GM12878 (cell line): ENCODE results near the gene DDX5. TPM values are rescaled to one million over a fixed set of nuclear protein-coding genes. Genes with fewer than 3 reads are reported as not detected.
A peak's percentile ranks its signal among the peaks of the same experiment; 100 is the strongest.
"Not testable (repeated sequence)": the region's sequence is repeated elsewhere in the genome, so short reads cannot be mapped to it uniquely, and the experiment has no call there.

Experiments used
- ATAC-seq: fragments of 200-7000 bp; cut with Tn5 transposase; 3 replicates; pipeline ENCODE4 v1.9.1; 2020; ENCODE audit warnings: mild to moderate bottlenecking, moderate library complexity
- BruUV-seq: library from RNA; stranded (reverse); fragments of 400-500 nt; replicated peaks from 2 replicates; lab custom pipeline; 2021; lab: Mats Ljungman, UMichigan
- CTCF ChIA-PET: fragments of 300-600 bp; sonication (Branson Sonifier 250); formaldehyde crosslinking; extraction: SDS; loops from one replicate; lab custom pipeline; 2021; ENCODE audit warnings: inconsistent platforms; lab: Yijun Ruan, JAX
- POLR2A ChIA-PET: fragments of 350-600 bp; formaldehyde crosslinking; extraction: SDS; loops from one replicate; lab custom pipeline; 2021; ENCODE audit warnings: inconsistent platforms; lab: Charles Lee
- RAD21 ChIA-PET: fragments of 300-600 bp; sonication (Branson Sonifier 250); formaldehyde crosslinking; loops from one replicate; lab custom pipeline; 2023; ENCODE audit warnings: antibody characterized with exemption; ENCODE audit not compliant: unreplicated experiment; lab: Charles Lee
- SMC1A ChIA-PET: fragments of 300-600 bp; sonication (Branson Sonifier 250); formaldehyde crosslinking; loops from one replicate; lab custom pipeline; 2023; ENCODE audit not compliant: unreplicated experiment, uncharacterized antibody; lab: Charles Lee
- DNase-seq: peaks from one replicate; pipeline ENCODE4 v3.0.0-alpha.2; 2011; ENCODE audit warnings: low read depth, low spot score
- FAIRE-seq: peaks from 3 replicates; lab custom pipeline; 2011; peaks lifted over from hg19 to GRCh38; lab: Jason Lieb, UNC
- H2AFZ ChIP-seq: 2 replicates; pipeline ENCODE4 v1.6.0; 2011; ENCODE audit warnings: low read depth, low read length, control low read depth; ENCODE audit not compliant: control insufficient read depth
- H3K27ac ChIP-seq: 2 replicates; pipeline ENCODE4 v1.5.1; 2011; ENCODE audit warnings: control low read depth; ENCODE audit not compliant: control insufficient read depth, insufficient read depth
- H3K27me3 ChIP-seq, 2 experiments: replicated peaks in 1 of 2; 2 replicates each; pipeline versions ENCODE4 v1.6.0 to v1.6.1; 2011; ENCODE audit warnings: low read length in 1 of 2; ENCODE audit not compliant: control insufficient read depth in 2 of 2, insufficient read depth in 2 of 2
- H3K36me3 ChIP-seq, 2 experiments: 2 replicates each; pipeline ENCODE4 v1.5.1; 2011; ENCODE audit warnings: low read length in 1 of 2; ENCODE audit not compliant: control insufficient read depth in 2 of 2, insufficient read depth in 2 of 2
- H3K4me1 ChIP-seq: 2 replicates; pipeline ENCODE4 v1.6.1; 2011; ENCODE audit warnings: mild to moderate bottlenecking, low read length, moderate library complexity, mixed read lengths; ENCODE audit not compliant: control insufficient read depth, insufficient read depth
- H3K4me2 ChIP-seq: 2 replicates; pipeline ENCODE4 v1.6.0; 2011; ENCODE audit warnings: control low read depth; ENCODE audit not compliant: control insufficient read depth, insufficient read depth
- H3K4me3 ChIP-seq: fragments of 200-600 bp; sonication (generic); 2 replicates; pipeline ENCODE4 v1.5.1; 2016
- H3K79me2 ChIP-seq: 2 replicates; pipeline ENCODE4 v1.6.0; 2011; ENCODE audit warnings: low read length; ENCODE audit not compliant: control insufficient read depth, insufficient read depth
- H3K9ac ChIP-seq: 2 replicates; pipeline ENCODE4 v1.8.0; 2011; ENCODE audit warnings: low read length, control low read depth, mixed read lengths; ENCODE audit not compliant: control insufficient read depth, insufficient read depth
- H3K9me3 ChIP-seq: replicated peaks from 3 replicates; pipeline ENCODE4 v1.5.1; 2011; ENCODE audit warnings: mild to moderate bottlenecking, low read length; ENCODE audit not compliant: control insufficient read depth, insufficient read depth
- H4K20me1 ChIP-seq: 2 replicates; pipeline ENCODE4 v1.6.0; 2011; ENCODE audit not compliant: control insufficient read depth, insufficient read depth
- IKZF2 ChIP-seq, 2 experiments: fragments of 450-650 bp; IDR thresholded peaks; 2 replicates each; pipeline ENCODE4 v1.6.1; 2017; ENCODE audit warnings: mild to moderate bottlenecking in 2 of 2, moderate library complexity in 2 of 2
- REST ChIP-seq: IDR thresholded peaks from 2 replicates; pipeline ENCODE4 v1.6.1; 2012; ENCODE audit warnings: mild to moderate bottlenecking, low read depth, low read length
- WGBS: methylation state at CpG from one replicate; pipeline ENCODE4 v1.1.6; 2016; ENCODE audit warnings: low lambda C conversion rate; ENCODE audit not compliant: insufficient replicate concordance, insufficient coverage; ENCODE audit errors: missing lambda C conversion rate; 5-methylcytosine and 5-hydroxymethylcytosine counted together
- in situ Hi-C: fragments of 300-500 bp; cut with MboI; formaldehyde crosslinking; loops from 9 replicates; pipeline ENCODE4 v1.14.3; 2018; ENCODE audit warnings: mixed read lengths
- intact Hi-C: fragments of 100-400 bp; cut with micrococcal nuclease; formaldehyde crosslinking; loops from one replicate; pipeline ENCODE4 v1.14.2; 2022; ENCODE audit not compliant: unreplicated experiment
- polyA plus RNA-seq, 11 experiments: library from polyadenylated mRNA; depleted of rRNA in 4 of 11; unstranded in 6 of 11; stranded (reverse) in 5 of 11; fragments of >200 nt; fragmentation: Nextera tagmentation in 4 of 11; fragmentation: Illumina TruSeq in 1 of 11; extraction: Ambion mirVana in 4 of 11; extraction: Trizol in 1 of 11; gene quantifications; 1 replicate in 1 of 11; 2 replicates in 10 of 11; pipeline versions ENCODE4 v1.2.1 to v1.2.3, GENCODE V29; 2011 to 2016; ENCODE audit warnings: inconsistent platforms in 2 of 11, missing spikeins in 2 of 11, low read depth in 1 of 11
- total RNA-seq, 4 experiments: library from RNA; depleted of rRNA in 3 of 4; stranded (reverse); fragments of >200 nt in 3 of 4; fragmentation: Illumina TruSeq in 1 of 4; extraction: Trizol in 1 of 4; gene quantifications; 2 replicates each; pipeline versions ENCODE4 v1.2.1 to v1.2.3, GENCODE V29; 2013 to 2021

The DDX5 gene
- total and polyA plus RNA-seq, 10 of the 15 experiments (the other 5 are each of a cell fraction or from before 2014, with no cell fraction given) = 257 to 1,423 (median 719) TPM

DNA sequence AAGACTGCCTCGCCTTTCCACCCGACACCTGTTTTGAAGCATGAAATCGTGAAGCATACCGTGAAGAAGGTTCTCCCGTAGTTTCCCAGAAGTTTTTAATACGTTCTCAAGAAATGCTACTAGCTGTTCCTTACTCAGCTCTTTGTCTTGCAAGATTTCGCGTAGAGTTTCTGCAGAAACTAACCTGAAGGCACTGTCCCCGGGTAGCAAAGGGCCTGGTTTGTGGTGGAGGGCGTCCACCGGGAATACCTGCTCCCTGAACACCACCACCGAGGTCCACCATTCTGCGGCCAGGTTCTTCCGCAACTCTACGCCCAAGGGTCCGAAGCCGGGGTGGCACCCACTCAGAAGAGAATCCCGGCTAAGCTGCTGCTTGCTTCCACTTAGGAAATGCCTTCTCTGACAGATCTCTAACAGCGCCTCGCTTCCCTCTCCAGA, 9.7 kb downstream of the DDX5 start:
- BruUV-seq = no TSS peak
- Histone ChIP-seq H3K36me3 (peaks cover 9 to 23% of the 10 kb centered on the region in 2 experiments), H2AFZ (peak overlapping the region; percentile 67), H3K4me2 (peak overlapping the region; percentile 94), H3K4me3 (peak overlapping the region; percentile 88), H4K20me1 (peaks cover 3% of the 10 kb centered on the region; the same call in 1 of the 2 replicates), H3K27ac (peak overlapping the region; percentile 85), H3K27me3 (no peaks in the 10 kb centered on the region), H3K4me1 (peaks cover 8% of the 10 kb centered on the region; the same call in 1 of the 2 replicates), H3K79me2 (peaks cover 43% of the 10 kb centered on the region), H3K9me3 (no peaks in the 10 kb centered on the region), H3K9ac (peak overlapping the region; percentile 67)
- under 1% methylated on average over 20 of the region's 20 CpGs for WGBS
- TF ChIP-seq REST = no peak
- 0 out of 4 replicates have a peak, but pooled peaks of 1 of the 2 experiments have one; percentile 10 for TF ChIP-seq IKZF2 (IDR thresholded peaks at IDR 0.05)
- in situ Hi-C loops (no loop called here), intact Hi-C loops (no loop called here)
- DNase-seq = no peak
- SMC1A ChIA-PET = interaction anchor here (0.8 to 6.6 kb wide), 9 partner anchors 9 to 470 kb away, joined by 3 to 70 read pairs (median 4); partner anchors contain the start of genes CEP95 and DDX5
- CTCF ChIA-PET = interaction anchor here (1.0 to 17.7 kb wide), 6 partner anchors 9 to 152 kb away, joined by 3 to 350 read pairs (median 16); partner anchors contain the start of genes CEP95 and DDX5
- RAD21 ChIA-PET = interaction anchor here (0.7 to 9.9 kb wide), 6 partner anchors 9 to 153 kb away, joined by 3 to 174 read pairs (median 8); partner anchors contain the start of genes CEP95 and DDX5
- no peak for ATAC-seq
- POLR2A ChIA-PET = interaction anchor here (0.5 to 2.4 kb wide), 6 partner anchors 9 to 574 kb away, joined by 3 to 64 read pairs (median 6); partner anchors contain the start of genes CEP95 and DDX5
- peak; percentile 7 for FAIRE-seq

DNA sequence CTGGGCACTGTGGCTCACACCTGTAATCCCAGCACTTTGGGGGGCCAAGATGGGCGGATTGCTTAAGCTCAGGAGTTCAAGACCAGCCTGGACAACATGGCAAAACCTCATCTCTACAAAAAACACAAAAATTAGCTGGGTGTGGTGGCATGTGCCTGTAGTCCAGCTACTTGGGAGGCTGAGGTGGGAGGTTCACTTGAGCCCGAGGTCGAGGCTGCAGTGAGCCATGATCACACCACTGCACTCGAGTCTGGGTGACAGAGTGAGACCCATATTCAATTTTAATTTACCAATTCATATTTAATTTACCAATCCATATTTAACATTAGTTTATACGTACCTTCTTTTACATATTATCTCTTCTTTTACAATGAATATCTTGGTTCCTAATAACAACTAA, 10.8 kb downstream of the DDX5 start:
- WGBS = 21% methylated on average over 5 of the region's 5 CpGs
- ATAC-seq, H3K4me1 ChIP-seq, FAIRE-seq, in situ Hi-C loops, DNase-seq, intact Hi-C loops, BruUV-seq, H3K27ac ChIP-seq, H4K20me1 ChIP-seq, H2AFZ ChIP-seq, H3K9me3 ChIP-seq, H3K27me3 ChIP-seq: not testable (repeated sequence)
- Histone ChIP-seq H3K36me3 (peaks cover 3 to 16% of the 10 kb centered on the region in 2 experiments), H3K79me2 (peaks cover 37% of the 10 kb centered on the region), H3K4me3 (peak overlapping the region; percentile 88), H3K4me2 (peak overlapping the region; percentile 94), H3K9ac (peak overlapping the region; percentile 18)
- RAD21 ChIA-PET = interaction anchor here (0.8 to 9.9 kb wide), 3 partner anchors 10 to 75 kb away, joined by 3 to 174 read pairs (median 4); partner anchors contain the start of gene DDX5
- SMC1A ChIA-PET = interaction anchor here (0.6 to 6.6 kb wide), 4 partner anchors 10 to 75 kb away, joined by 3 to 70 read pairs (median 14); partner anchors contain the start of genes CEP95 and DDX5
- POLR2A ChIA-PET = interaction anchor here (1.2 to 2.4 kb wide), 4 partner anchors 10 to 39 kb away, joined by 5 to 64 read pairs (median 6); partner anchors contain the start of genes CEP95 and DDX5
- CTCF ChIA-PET = interaction anchor here (1.6 to 17.7 kb wide), 4 partner anchors 10 to 153 kb away, joined by 3 to 350 read pairs (median 58); partner anchors contain the start of genes CEP95 and DDX5
